Measurements from ENCODE around the gene ME1.
"Not testable (repeated sequence)": the region's sequence is repeated elsewhere in the genome, so short reads cannot be mapped to it uniquely, and the experiment has no call there.

Gene ME1

GRCh38 chr6:83354747-83355146, 76.1 kb downstream of the ME1 start:
- POLR2A ChIA-PET, result no interaction called here
- no peak for DNase-seq (ENCODE audit: low read depth, low spot score)
- H3K4me3 ChIP-seq (ENCODE audit: low read depth, low read length), result no peak overlapping the region
- TF ChIP-seq, protein P1, sequence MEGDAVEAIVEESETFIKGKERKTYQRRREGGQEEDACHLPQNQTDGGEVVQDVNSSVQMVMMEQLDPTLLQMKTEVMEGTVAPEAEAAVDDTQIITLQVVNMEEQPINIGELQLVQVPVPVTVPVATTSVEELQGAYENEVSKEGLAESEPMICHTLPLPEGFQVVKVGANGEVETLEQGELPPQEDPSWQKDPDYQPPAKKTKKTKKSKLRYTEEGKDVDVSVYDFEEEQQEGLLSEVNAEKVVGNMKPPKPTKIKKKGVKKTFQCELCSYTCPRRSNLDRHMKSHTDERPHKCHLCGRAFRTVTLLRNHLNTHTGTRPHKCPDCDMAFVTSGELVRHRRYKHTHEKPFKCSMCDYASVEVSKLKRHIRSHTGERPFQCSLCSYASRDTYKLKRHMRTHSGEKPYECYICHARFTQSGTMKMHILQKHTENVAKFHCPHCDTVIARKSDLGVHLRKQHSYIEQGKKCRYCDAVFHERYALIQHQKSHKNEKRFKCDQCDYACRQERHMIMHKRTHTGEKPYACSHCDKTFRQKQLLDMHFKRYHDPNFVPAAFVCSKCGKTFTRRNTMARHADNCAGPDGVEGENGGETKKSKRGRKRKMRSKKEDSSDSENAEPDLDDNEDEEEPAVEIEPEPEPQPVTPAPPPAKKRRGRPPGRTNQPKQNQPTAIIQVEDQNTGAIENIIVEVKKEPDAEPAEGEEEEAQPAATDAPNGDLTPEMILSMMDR (IDR thresholded peaks at IDR 0.05; ENCODE audit: insufficient read depth, low read length, missing control alignments), result no peak
- CTCF ChIA-PET, result interaction anchor here (1.3 kb wide), 1 partner anchor 290 kb away, joined by 4 read pairs; no protein-coding TSS in a partner anchor

GRCh38 chr6:83352424-83353061, 78.3 kb downstream of the ME1 start:
- no peak for DNase-seq (ENCODE audit: low read depth, low spot score)
- no peak overlapping the region for H3K4me3 ChIP-seq (ENCODE audit: low read depth, low read length)
- CTCF ChIA-PET, result interaction anchor here (0.9 to 1.2 kb wide), 2 partner anchors 12 kb away, joined by 3 read pairs; no protein-coding TSS in a partner anchor
- POLR2A ChIA-PET, result no interaction called here
- TF ChIP-seq, protein P1 (IDR thresholded peaks at IDR 0.05; ENCODE audit: insufficient read depth, low read length, missing control alignments), result no peak

GRCh38 chr6:83343121-83343520, 87.7 kb downstream of the ME1 start:
- DNase-seq (ENCODE audit: low read depth, low spot score), result no peak
- no peak overlapping the region for H3K4me3 ChIP-seq (ENCODE audit: low read depth, low read length)
- TF ChIP-seq, protein P1 (IDR thresholded peaks at IDR 0.05; ENCODE audit: insufficient read depth, low read length, missing control alignments), result no peak
- POLR2A ChIA-PET, result no interaction called here
- CTCF ChIA-PET, result no interaction called here

DNA sequence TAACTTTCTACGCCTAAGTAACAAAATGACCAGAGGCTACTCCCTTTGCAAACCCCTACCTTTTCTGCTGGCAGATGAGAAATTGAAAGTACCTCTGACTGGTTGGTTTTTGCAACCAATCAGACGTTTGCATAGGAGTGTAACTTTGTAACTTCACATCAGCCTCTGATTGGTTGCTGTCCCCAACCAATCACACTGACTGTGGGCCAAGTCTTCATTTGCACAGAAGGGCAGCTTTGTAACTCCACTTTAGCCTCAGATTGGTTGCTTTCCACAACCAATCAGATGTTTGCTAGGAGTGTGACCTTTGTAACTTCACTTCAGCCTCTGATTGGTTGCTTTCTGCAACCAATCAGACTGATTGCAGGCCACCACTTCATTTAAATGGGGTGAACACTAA, 89.1 kb downstream of the ME1 start:
- POLR2A ChIA-PET, result no interaction called here
- DNase-seq (ENCODE audit: low read depth, low spot score), result no peak
- CTCF ChIA-PET, result no interaction called here
- TF ChIP-seq, protein P1 (IDR thresholded peaks at IDR 0.05; ENCODE audit: insufficient read depth, low read length, missing control alignments), result no peak
- no peak overlapping the region for H3K4me3 ChIP-seq (ENCODE audit: low read depth, low read length)

DNA sequence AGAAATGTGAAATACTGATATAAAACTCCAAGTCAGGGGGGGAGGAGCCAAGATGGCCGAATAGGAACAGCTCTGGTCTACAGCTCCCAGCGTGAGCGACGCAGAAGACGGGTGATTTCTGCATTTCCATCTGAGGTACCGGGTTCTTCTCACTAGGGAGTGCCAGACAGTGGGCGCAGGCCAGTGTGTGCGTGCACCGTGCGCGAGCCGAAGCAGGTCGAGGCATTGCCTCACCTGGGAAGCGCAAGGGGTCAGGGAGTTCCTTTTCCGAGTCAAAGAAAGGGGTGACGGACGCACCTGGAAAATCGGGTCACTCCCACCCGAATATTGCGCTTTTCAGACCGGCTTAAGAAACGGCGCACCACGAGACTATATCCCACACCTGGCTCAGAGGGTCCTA, 96.9 kb downstream of the ME1 start:
- CTCF ChIA-PET; POLR2A ChIA-PET; DNase-seq (ENCODE audit: low read depth, low spot score); H3K4me3 ChIP-seq (ENCODE audit: low read depth, low read length): not testable (repeated sequence)

- TF ChIP-seq, protein P1 (IDR thresholded peaks at IDR 0.05; ENCODE audit: insufficient read depth, low read length, missing control alignments), result no peak
- CTCF ChIA-PET, result no interaction called here
- POLR2A ChIA-PET, result no interaction called here
- no peak for DNase-seq (ENCODE audit: low read depth, low spot score)
- H3K4me3 ChIP-seq (ENCODE audit: low read depth, low read length), result no peak overlapping the region
These were observed 97.4 kb downstream of the ME1 start for GRCh38 chr6:83333500-83333899.

DNA sequence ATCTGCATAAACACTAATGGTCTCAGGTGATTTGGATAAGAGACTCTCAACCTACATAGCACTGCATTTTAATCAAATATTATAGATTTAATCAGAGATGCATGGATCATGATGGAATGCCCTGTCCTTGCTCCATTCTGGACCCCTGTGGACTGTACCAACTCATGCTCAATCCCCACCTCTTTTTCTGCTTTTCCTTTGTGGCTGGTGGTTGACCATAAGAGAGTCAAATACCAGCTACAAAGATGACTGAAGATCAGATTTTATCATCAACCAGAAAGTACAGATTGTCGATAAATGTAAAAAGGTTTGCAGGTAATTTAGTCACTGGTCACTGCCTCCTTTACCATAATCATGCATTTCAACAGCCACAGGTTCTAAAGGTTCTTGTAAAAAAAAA, 116.2 kb downstream of the ME1 start:
- TF ChIP-seq, protein P1 (IDR thresholded peaks at IDR 0.05; ENCODE audit: insufficient read depth, low read length, missing control alignments), result no peak
- DNase-seq (ENCODE audit: low read depth, low spot score), result no peak
- POLR2A ChIA-PET, result no interaction called here
- H3K4me3 ChIP-seq (ENCODE audit: low read depth, low read length), result no peak overlapping the region
- CTCF ChIA-PET, result no interaction called here

Measured in AG04449 (cell line).